Stomach (tissue), 4 donors: ENCODE results near the gene HLCS.

Experiments used
- CTCF ChIP-seq, 7 experiments: fragments of 450-650 bp in 4 of 7; fragments of 200-600 bp in 3 of 7; sonication (generic) in 3 of 7; IDR thresholded peaks; one replicate each; pipeline ENCODE4 v1.5.1; 2016 to 2019; ENCODE audit warnings: antibody characterized with exemption in 7 of 7, control low read depth in 2 of 7, mild to moderate bottlenecking in 1 of 7
- EP300 ChIP-seq: sonication (generic); formaldehyde crosslinking; IDR thresholded peaks from one replicate; pipeline ENCODE4 v1.6.1; 2017; ENCODE audit warnings: antibody characterized with exemption
- POLR2A ChIP-seq, 4 donors: fragments of 450-650 bp; IDR thresholded peaks; one replicate each; pipeline ENCODE4 v1.6.1; 2016; ENCODE audit warnings: antibody characterized with exemption in 4 of 4, control low read depth in 2 of 4, mild to moderate bottlenecking in 1 of 4, moderate library complexity in 1 of 4
- POLR2AphosphoS5 ChIP-seq, 3 donors: sonication (generic); formaldehyde crosslinking; IDR thresholded peaks; one replicate each; pipeline ENCODE4 v1.6.1; 2016; ENCODE audit warnings: antibody characterized with exemption in 3 of 3

GRCh38 chr21:36704281-36704957 is 262.1 kb downstream of the HLCS start:
- no peak for TF ChIP-seq CTCF (IDR thresholded peaks at IDR 0.05)
- no peak for TF ChIP-seq POLR2AphosphoS5 (IDR thresholded peaks at IDR 0.05)
- no peak for TF ChIP-seq POLR2A (IDR thresholded peaks at IDR 0.05)
- no peak for TF ChIP-seq EP300
